ENCODE measurements around the gene PPP2R1B. TPM values are rescaled to one million over a fixed set of nuclear protein-coding genes. Genes with fewer than 3 reads are reported as not detected.

Gene PPP2R1B
- polyA plus RNA-seq, 1 donor from 2014 or later = 10.4 TPM

DNA sequence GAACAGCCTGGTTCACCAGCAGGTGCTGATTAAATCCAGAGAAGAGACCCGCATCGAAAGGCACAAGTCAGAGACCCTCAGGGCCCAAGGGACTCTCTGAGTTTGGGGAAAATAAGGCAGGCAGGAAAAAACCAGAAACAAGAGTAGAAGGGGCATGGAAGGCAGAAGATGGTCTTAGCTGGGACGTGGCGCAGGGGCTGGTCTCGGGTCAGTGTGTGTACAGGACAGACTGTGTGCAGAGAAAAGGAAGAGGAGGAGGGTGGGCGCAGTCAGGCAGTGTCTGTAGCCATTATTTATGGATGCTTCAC lies 31.3 kb downstream of the PPP2R1B start:
- Histone ChIP-seq H3K79me2 (replicated peaks; ENCODE audit: insufficient read depth, low read length) (no peaks in the 10 kb centered on the region), H2AFZ (ENCODE audit: low read depth, low read length) (no peak overlapping the region), H3K4me3 (ENCODE audit: low read length) (peak overlapping the region; percentile 16), H3K36me3 (ENCODE audit: insufficient read depth, low read length) (no peaks in the 10 kb centered on the region), H3K27me3 (ENCODE audit: insufficient read depth, low read depth, low read length) (no peaks in the 10 kb centered on the region), H3K4me2 (ENCODE audit: low read length) (no peak overlapping the region), H3K27ac (ENCODE audit: low read length) (peak overlapping the region; percentile 66), H3K9ac (ENCODE audit: low read length) (peak overlapping the region; percentile 43), H3K9me2 (ENCODE audit: insufficient read depth, low read length) (no peaks in the 10 kb centered on the region), H4K20me1 (ENCODE audit: insufficient read depth) (no peaks in the 10 kb centered on the region), H3K9me3 (ENCODE audit: low read length) (no peaks in the 10 kb centered on the region), H3F3A (ENCODE audit: insufficient read depth, low read length, poor library complexity, severe bottlenecking) (no peaks in the 10 kb centered on the region)
- no peak for TF ChIP-seq CTCF (IDR thresholded peaks at IDR 0.05; ENCODE audit: poor library complexity, severe bottlenecking)
- TF ChIP-seq, protein P1, sequence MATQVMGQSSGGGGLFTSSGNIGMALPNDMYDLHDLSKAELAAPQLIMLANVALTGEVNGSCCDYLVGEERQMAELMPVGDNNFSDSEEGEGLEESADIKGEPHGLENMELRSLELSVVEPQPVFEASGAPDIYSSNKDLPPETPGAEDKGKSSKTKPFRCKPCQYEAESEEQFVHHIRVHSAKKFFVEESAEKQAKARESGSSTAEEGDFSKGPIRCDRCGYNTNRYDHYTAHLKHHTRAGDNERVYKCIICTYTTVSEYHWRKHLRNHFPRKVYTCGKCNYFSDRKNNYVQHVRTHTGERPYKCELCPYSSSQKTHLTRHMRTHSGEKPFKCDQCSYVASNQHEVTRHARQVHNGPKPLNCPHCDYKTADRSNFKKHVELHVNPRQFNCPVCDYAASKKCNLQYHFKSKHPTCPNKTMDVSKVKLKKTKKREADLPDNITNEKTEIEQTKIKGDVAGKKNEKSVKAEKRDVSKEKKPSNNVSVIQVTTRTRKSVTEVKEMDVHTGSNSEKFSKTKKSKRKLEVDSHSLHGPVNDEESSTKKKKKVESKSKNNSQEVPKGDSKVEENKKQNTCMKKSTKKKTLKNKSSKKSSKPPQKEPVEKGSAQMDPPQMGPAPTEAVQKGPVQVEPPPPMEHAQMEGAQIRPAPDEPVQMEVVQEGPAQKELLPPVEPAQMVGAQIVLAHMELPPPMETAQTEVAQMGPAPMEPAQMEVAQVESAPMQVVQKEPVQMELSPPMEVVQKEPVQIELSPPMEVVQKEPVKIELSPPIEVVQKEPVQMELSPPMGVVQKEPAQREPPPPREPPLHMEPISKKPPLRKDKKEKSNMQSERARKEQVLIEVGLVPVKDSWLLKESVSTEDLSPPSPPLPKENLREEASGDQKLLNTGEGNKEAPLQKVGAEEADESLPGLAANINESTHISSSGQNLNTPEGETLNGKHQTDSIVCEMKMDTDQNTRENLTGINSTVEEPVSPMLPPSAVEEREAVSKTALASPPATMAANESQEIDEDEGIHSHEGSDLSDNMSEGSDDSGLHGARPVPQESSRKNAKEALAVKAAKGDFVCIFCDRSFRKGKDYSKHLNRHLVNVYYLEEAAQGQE (IDR thresholded peaks at IDR 0.05; ENCODE audit: borderline replicate concordance) = no peak
- TF ChIP-seq TAF1 (IDR thresholded peaks at IDR 0.05; ENCODE audit: low read depth) = no peak
- TF ChIP-seq EP300 (conservative IDR thresholded peaks at IDR 0.05; ENCODE audit: poor library complexity, severe bottlenecking) = no peak
- no peak for TF ChIP-seq RAD21 (conservative IDR thresholded peaks at IDR 0.05)
- TF ChIP-seq MXI1 (conservative IDR thresholded peaks at IDR 0.05; ENCODE audit: poor library complexity, severe bottlenecking) = no peak
- no peak for TF ChIP-seq EZH2 (IDR thresholded peaks at IDR 0.05; ENCODE audit: borderline replicate concordance, insufficient read depth, low read length, poor library complexity, severe bottlenecking)
- no peak for TF ChIP-seq POLR2AphosphoS5 (IDR thresholded peaks at IDR 0.05)
- TF ChIP-seq SMC3 (conservative IDR thresholded peaks at IDR 0.05; ENCODE audit: poor library complexity) = no peak

DNA sequence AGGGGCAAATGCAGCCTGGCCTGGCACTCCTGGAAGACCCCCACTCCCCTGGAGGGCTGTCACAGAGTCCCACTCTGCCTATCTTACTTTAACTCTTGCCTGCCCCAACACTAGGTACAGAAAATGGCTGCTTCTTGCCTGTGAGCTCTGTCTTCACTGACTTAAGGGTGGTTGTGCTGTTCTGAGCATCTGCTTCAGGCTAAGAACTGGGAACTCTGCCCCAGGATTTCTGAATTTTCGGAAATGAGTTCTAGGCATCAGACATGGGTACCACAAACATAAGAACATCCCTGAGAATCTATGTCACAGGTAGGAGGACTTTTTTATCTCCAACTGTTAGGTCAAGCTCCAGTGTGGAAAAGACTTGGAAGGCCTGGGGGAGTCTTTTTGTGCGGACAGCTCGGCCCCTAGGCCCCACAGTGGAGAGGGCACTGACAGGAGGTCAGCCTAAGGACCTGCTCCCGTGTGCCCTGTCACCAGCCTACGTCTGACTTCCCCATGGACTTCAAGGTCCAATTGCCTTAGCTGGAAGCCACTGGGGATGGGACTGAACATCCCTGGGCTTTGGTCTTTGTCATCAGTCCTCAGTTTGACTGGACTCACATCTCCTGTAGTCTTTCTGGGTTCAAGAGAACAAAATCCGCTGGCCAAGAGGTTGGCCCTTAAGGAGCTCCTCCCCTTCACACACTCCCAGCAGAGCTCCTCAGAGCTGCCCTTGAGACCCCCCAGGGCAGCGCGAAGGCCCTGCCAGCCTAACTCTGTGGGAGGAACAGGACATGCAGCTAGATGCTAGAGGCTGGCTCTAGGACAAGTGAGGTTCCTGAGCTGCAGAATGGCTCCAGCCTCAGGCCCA lies 31.9 kb downstream of the PPP2R1B start:
- no peaks in the 10 kb centered on the region for H3K9me2 ChIP-seq (ENCODE audit: insufficient read depth, low read length)
- no peak overlapping the region for H2AFZ ChIP-seq (ENCODE audit: low read depth, low read length)
- H4K20me1 ChIP-seq (ENCODE audit: insufficient read depth) = no peaks in the 10 kb centered on the region
- peak overlapping the region; percentile 16 for H3K4me3 ChIP-seq (ENCODE audit: low read length)
- H3F3A ChIP-seq (ENCODE audit: insufficient read depth, low read length, poor library complexity, severe bottlenecking) = no peaks in the 10 kb centered on the region
- peak overlapping the region; percentile 66 for H3K27ac ChIP-seq (ENCODE audit: low read length)
- H3K36me3 ChIP-seq (ENCODE audit: insufficient read depth, low read length) = no peaks in the 10 kb centered on the region
- H3K27me3 ChIP-seq (ENCODE audit: insufficient read depth, low read depth, low read length) = no peaks in the 10 kb centered on the region
- no peak overlapping the region for H3K4me2 ChIP-seq (ENCODE audit: low read length)
- H3K9me3 ChIP-seq (ENCODE audit: low read length) = no peaks in the 10 kb centered on the region
- H3K79me2 ChIP-seq (replicated peaks; ENCODE audit: insufficient read depth, low read length) = no peaks in the 10 kb centered on the region
- H3K9ac ChIP-seq (ENCODE audit: low read length) = peak overlapping the region; percentile 43
- TF ChIP-seq RAD21 (conservative IDR thresholded peaks at IDR 0.05) = no peak
- TF ChIP-seq CTCF (IDR thresholded peaks at IDR 0.05; ENCODE audit: poor library complexity, severe bottlenecking) = no peak
- no peak for TF ChIP-seq SMC3 (conservative IDR thresholded peaks at IDR 0.05; ENCODE audit: poor library complexity)
- no peak for TF ChIP-seq TAF1 (IDR thresholded peaks at IDR 0.05; ENCODE audit: low read depth)
- TF ChIP-seq, protein P1 (IDR thresholded peaks at IDR 0.05; ENCODE audit: borderline replicate concordance) = no peak
- no peak for TF ChIP-seq MXI1 (conservative IDR thresholded peaks at IDR 0.05; ENCODE audit: poor library complexity, severe bottlenecking)
- no peak for TF ChIP-seq POLR2AphosphoS5 (IDR thresholded peaks at IDR 0.05)
- TF ChIP-seq EP300 (conservative IDR thresholded peaks at IDR 0.05; ENCODE audit: poor library complexity, severe bottlenecking) = no peak
- TF ChIP-seq EZH2 (IDR thresholded peaks at IDR 0.05; ENCODE audit: borderline replicate concordance, insufficient read depth, low read length, poor library complexity, severe bottlenecking) = no peak

All from neural cell (in vitro differentiated cells).